Measurements from ENCODE around the gene LIMS2.

Gene LIMS2

GRCh38 chr2:127680706-127681287, 5.5 kb upstream of the LIMS2 start:
- no peaks in the 10 kb centered on the region for H3K4me1 ChIP-seq (ENCODE audit: insufficient read depth, low read length, poor library complexity, severe bottlenecking)
- no peak for TF ChIP-seq CTCF (conservative IDR thresholded peaks at IDR 0.05; ENCODE audit: low read length)
- no peak for TF ChIP-seq EZH2phosphoT487 (IDR thresholded peaks at IDR 0.05; ENCODE audit: borderline replicate concordance)
- H3K79me2 ChIP-seq (ENCODE audit: insufficient read depth, low read length): no peaks in the 10 kb centered on the region
- no peak overlapping the region for H3K4me3 ChIP-seq (ENCODE audit: low read length, poor library complexity, severe bottlenecking)
- H3K27me3 ChIP-seq (ENCODE audit: insufficient read depth, low read length, poor library complexity, severe bottlenecking): no peaks in the 10 kb centered on the region
- H2AFZ ChIP-seq (ENCODE audit: low read length): no peak overlapping the region; the same call in 1 of the 2 replicates
- H4K20me1 ChIP-seq (ENCODE audit: insufficient read depth, low read length, poor library complexity, severe bottlenecking): no peaks in the 10 kb centered on the region
- no peaks in the 10 kb centered on the region for H3K36me3 ChIP-seq (ENCODE audit: insufficient read depth, low read length)
- no peaks in the 10 kb centered on the region for H3K9me3 ChIP-seq (ENCODE audit: insufficient read depth, low read depth, low read length)
- H3K9ac ChIP-seq (ENCODE audit: low read depth, low read length, poor library complexity, severe bottlenecking): no peak overlapping the region
- no peaks in the 10 kb centered on the region for H3K9me2 ChIP-seq (replicated peaks; ENCODE audit: low read depth, low read length)
- H3F3A ChIP-seq (ENCODE audit: low read depth): no peaks in the 10 kb centered on the region
- H3K4me2 ChIP-seq (ENCODE audit: low read depth, low read length, poor library complexity, severe bottlenecking): no peak overlapping the region

DNA sequence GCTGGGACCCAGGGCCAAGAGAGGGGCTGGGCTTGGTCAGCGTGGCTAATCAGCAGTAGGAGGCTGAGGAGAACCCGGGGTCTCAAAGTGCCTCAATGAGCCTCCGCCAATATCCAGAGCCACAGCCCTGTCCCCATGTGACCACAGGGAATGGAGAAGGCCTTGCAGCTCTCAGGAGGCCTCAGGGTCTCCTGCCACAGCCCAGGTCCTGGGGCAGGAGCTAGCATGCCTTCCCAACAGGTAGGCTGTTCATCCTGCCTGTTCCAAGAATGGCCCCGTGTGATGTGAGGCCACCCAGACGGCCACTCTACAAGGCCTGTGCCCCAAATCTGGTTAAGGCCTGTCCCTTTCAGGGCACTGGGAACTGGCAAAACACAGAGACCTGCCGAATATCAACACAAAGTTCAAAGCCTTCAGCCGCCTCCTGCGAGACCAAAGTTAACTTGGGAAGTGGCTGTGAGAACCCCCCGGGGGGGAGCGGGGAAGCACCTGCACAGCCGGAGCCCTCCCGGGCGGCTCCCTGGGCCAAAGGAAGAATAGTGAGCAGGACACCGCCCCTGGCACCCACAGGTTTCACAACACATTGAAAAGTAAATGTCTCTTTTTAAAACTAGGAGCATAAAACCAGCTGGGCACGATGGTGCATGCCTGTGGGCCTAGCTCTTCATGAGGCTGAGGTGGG, 4.5 kb upstream of the LIMS2 start:
- Histone ChIP-seq H2AFZ (ENCODE audit: low read length) (no peak overlapping the region), H3F3A (ENCODE audit: low read depth) (no peaks in the 10 kb centered on the region), H3K4me2 (ENCODE audit: low read depth, low read length, poor library complexity, severe bottlenecking) (no peak overlapping the region), H4K20me1 (ENCODE audit: insufficient read depth, low read length, poor library complexity, severe bottlenecking) (no peaks in the 10 kb centered on the region), H3K4me1 (ENCODE audit: insufficient read depth, low read length, poor library complexity, severe bottlenecking) (no peaks in the 10 kb centered on the region), H3K79me2 (ENCODE audit: insufficient read depth, low read length) (no peaks in the 10 kb centered on the region), H3K9me2 (replicated peaks; ENCODE audit: low read depth, low read length) (no peaks in the 10 kb centered on the region), H3K36me3 (ENCODE audit: insufficient read depth, low read length) (no peaks in the 10 kb centered on the region), H3K27me3 (ENCODE audit: insufficient read depth, low read length, poor library complexity, severe bottlenecking) (no peaks in the 10 kb centered on the region), H3K9ac (ENCODE audit: low read depth, low read length, poor library complexity, severe bottlenecking) (no peak overlapping the region), H3K4me3 (ENCODE audit: low read length, poor library complexity, severe bottlenecking) (no peak overlapping the region), H3K9me3 (ENCODE audit: insufficient read depth, low read depth, low read length) (no peaks in the 10 kb centered on the region)
- TF ChIP-seq CTCF (conservative IDR thresholded peaks at IDR 0.05; ENCODE audit: low read length): no peak
- no peak for TF ChIP-seq EZH2phosphoT487 (IDR thresholded peaks at IDR 0.05; ENCODE audit: borderline replicate concordance)

- Histone ChIP-seq H3F3A (ENCODE audit: low read depth) (no peaks in the 10 kb centered on the region), H3K36me3 (ENCODE audit: insufficient read depth, low read length) (no peaks in the 10 kb centered on the region), H3K4me3 (ENCODE audit: low read length, poor library complexity, severe bottlenecking) (no peak overlapping the region), H3K4me2 (ENCODE audit: low read depth, low read length, poor library complexity, severe bottlenecking) (no peak overlapping the region), H4K20me1 (ENCODE audit: insufficient read depth, low read length, poor library complexity, severe bottlenecking) (no peaks in the 10 kb centered on the region), H3K9ac (ENCODE audit: low read depth, low read length, poor library complexity, severe bottlenecking) (no peak overlapping the region), H3K4me1 (ENCODE audit: insufficient read depth, low read length, poor library complexity, severe bottlenecking) (no peaks in the 10 kb centered on the region), H3K79me2 (ENCODE audit: insufficient read depth, low read length) (no peaks in the 10 kb centered on the region), H3K9me2 (replicated peaks; ENCODE audit: low read depth, low read length) (no peaks in the 10 kb centered on the region), H2AFZ (ENCODE audit: low read length) (no peak overlapping the region), H3K9me3 (ENCODE audit: insufficient read depth, low read depth, low read length) (no peaks in the 10 kb centered on the region), H3K27me3 (ENCODE audit: insufficient read depth, low read length, poor library complexity, severe bottlenecking) (no peaks in the 10 kb centered on the region)
- TF ChIP-seq EZH2phosphoT487 (IDR thresholded peaks at IDR 0.05; ENCODE audit: borderline replicate concordance): no peak
- no peak for TF ChIP-seq CTCF (conservative IDR thresholded peaks at IDR 0.05; ENCODE audit: low read length)
Observed at GRCh38 chr2:127678991-127679390, 3.7 kb upstream of the LIMS2 start.

Data from Loucy (cell line).